NT2/D1 (cell line): ENCODE data around the gene NCF4.

Experiments used
- SUZ12 ChIP-seq: IDR thresholded peaks from 2 replicates; pipeline ENCODE4 v1.6.1; 2011; ENCODE audit not compliant: insufficient read length, insufficient read depth; ENCODE audit errors: extremely low read depth
- YY1 ChIP-seq: IDR thresholded peaks from 2 replicates; pipeline ENCODE4 v1.6.1; 2011; ENCODE audit not compliant: insufficient read length, insufficient read depth
- ZNF274 ChIP-seq: IDR thresholded peaks from 2 replicates; pipeline ENCODE4 v1.6.1; 2011; ENCODE audit warnings: mild to moderate bottlenecking, low read depth, low read length

DNA sequence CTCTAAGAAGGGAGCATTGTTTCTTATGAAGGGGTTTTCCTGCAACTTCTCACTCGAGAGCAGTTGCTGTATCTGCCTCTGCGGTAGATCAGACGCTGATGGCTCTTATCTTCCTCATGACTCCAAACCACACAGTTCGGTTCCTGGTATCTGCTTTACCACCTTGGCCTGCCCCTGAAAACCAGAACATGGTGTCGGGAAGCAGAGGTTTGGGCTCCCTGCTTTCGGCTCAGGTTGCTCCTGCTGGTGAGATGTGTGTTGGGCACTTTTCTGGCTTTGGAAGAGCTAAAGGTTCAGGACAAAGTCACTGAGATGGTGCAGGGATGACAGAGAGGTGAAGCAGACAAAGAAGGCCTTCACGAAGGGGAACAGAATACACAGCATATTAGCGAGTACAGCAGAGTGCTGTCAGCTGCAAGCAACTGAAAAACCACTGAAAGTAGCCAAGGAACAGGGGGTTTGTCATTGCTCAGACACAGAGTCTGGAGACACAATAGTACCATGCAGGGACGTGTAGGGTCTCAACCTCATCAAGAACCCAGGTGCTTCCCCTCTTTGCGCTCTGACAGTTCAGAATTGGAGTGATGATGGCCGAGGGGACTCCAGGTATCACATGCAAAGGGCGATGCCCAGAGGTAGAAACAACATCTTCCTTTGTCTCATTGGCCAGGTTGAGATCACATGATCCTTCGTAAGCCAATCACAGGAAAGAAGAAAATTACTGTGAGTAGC lies 40.8 kb downstream of the NCF4 start:
- TF ChIP-seq ZNF274 (no peak), SUZ12 (no peak), YY1 (no peak)
